ENCODE results near the gene ANKRD29.

DNA sequence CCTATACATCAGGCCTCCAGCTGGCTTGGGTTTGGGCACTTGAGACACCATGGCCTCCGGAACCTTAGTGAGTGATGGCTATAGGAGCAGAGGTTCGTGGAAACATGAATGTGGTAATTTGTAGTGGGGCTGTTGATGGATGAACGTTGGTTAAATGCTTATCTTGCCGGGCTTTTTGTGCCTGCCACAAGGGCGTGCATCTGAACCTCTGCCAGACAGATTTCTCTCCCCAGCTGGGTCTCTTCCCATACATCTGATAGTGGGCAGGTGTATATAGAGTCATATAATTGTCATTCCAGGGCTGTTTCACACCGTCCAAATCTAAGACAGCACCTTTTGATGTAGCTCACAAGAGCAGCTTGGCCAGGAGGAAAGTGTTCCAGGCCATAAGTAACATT, 41.3 kb upstream of the ANKRD29 start:
- TF ChIP-seq POLR2AphosphoS5 (IDR thresholded peaks at IDR 0.05; ENCODE audit: borderline replicate concordance, low read depth, low read length): no peak
- no peak for TF ChIP-seq EZH2 (IDR thresholded peaks at IDR 0.05)

Data from SK-N-MC (cell line).